Transverse colon (tissue), 4 donors: Measurements from ENCODE around the gene GAP43. TPM values are rescaled to one million over a fixed set of nuclear protein-coding genes. Genes with fewer than 3 reads are reported as not detected.

ENCODE experiments used
- DNase-seq: peaks from one replicate; pipeline ENCODE4 v3.0.0-alpha.2; 2019
- H3K27ac ChIP-seq, 4 donors: fragments of 200-600 bp; sonication (generic); 2 replicates each; pipeline ENCODE4 v1.5.1; 2016 to 2018; ENCODE audit warnings: inconsistent platforms in 4 of 4
- H3K27me3 ChIP-seq: fragments of 200-600 bp; sonication (generic); 2 replicates; pipeline ENCODE4 v1.5.1; 2017; ENCODE audit warnings: inconsistent platforms
- H3K36me3 ChIP-seq, 4 donors: fragments of 200-600 bp; sonication (generic); 2 replicates each; pipeline ENCODE4 v1.5.1; 2017 to 2019; ENCODE audit warnings: inconsistent platforms in 4 of 4
- H3K4me1 ChIP-seq, 4 donors: fragments of 200-600 bp; sonication (generic); 2 replicates each; pipeline ENCODE4 v1.5.1; 2017 to 2020; ENCODE audit warnings: inconsistent platforms in 4 of 4
- H3K4me3 ChIP-seq, 4 donors: fragments of 200-600 bp; sonication (generic); 1 replicate in 1 of 4; 2 replicates in 3 of 4; pipeline versions ENCODE4 v1.5.1 to v1.6.1; 2017 to 2019; ENCODE audit warnings: inconsistent platforms in 4 of 4
- H3K9me3 ChIP-seq, 2 donors: fragments of 200-600 bp; sonication (generic); 2 replicates each; pipeline ENCODE4 v1.5.1; 2017 to 2019; ENCODE audit warnings: inconsistent platforms in 2 of 2
- EP300 ChIP-seq: sonication (generic); formaldehyde crosslinking; IDR thresholded peaks from one replicate; pipeline ENCODE4 v1.6.1; 2017; ENCODE audit warnings: antibody characterized with exemption, low read depth
- POLR2A ChIP-seq: fragments of 450-650 bp; IDR thresholded peaks from one replicate; pipeline ENCODE4 v1.6.1; 2016; ENCODE audit warnings: antibody characterized with exemption, mild to moderate bottlenecking, moderate library complexity
- POLR2AphosphoS5 ChIP-seq, 3 donors: sonication (generic); formaldehyde crosslinking; IDR thresholded peaks; one replicate each; pipeline ENCODE4 v1.6.1; 2016; ENCODE audit warnings: antibody characterized with exemption in 3 of 3
- WGBS, 2 donors: methylation state at CpG; one replicate each; pipeline ENCODE4 v1.1.5; 2018; ENCODE audit warnings: low coverage in 1 of 2; 5-methylcytosine and 5-hydroxymethylcytosine counted together
- in situ Hi-C, 4 donors: fragments of 200-750 bp; cut with MboI; loops; one replicate each; pipeline versions ENCODE4 v1.15.0 to v1.15.1; 2017; ENCODE audit warnings: low sequenced_read_pairs in 3 of 4, low pct_ligation_motif_present in 1 of 4, low pct_unique_long_range_greater_than_20kb in 1 of 4
- intact Hi-C: fragments of 100-400 bp; cut with DNase I; formaldehyde crosslinking; loops from one replicate; pipeline ENCODE4 v1.15.1; 2023; ENCODE audit warnings: low total_unique reads
- total RNA-seq, 4 donors: library from RNA; depleted of rRNA; stranded (reverse); fragments of >200 nt; gene quantifications; one replicate each; pipeline ENCODE4 v1.1.0, GENCODE V29; 2016
- TF ChIP-seq, protein P1 (sequence below), 5 experiments: fragments of 200-600 bp in 3 of 5; fragments of 450-650 bp in 2 of 5; sonication (generic) in 3 of 5; IDR thresholded peaks; 1 replicate in 2 of 5; 2 replicates in 3 of 5; pipeline ENCODE4 v1.5.1; 2016 to 2017; ENCODE audit warnings: antibody characterized with exemption in 5 of 5, inconsistent platforms in 3 of 5, mild to moderate bottlenecking in 2 of 5, moderate library complexity in 1 of 5

The GAP43 gene
- total RNA-seq, 4 donors from 2014 or later, result 2.2 to 3.5 (median 2.6) TPM; not detected in 1

DNA sequence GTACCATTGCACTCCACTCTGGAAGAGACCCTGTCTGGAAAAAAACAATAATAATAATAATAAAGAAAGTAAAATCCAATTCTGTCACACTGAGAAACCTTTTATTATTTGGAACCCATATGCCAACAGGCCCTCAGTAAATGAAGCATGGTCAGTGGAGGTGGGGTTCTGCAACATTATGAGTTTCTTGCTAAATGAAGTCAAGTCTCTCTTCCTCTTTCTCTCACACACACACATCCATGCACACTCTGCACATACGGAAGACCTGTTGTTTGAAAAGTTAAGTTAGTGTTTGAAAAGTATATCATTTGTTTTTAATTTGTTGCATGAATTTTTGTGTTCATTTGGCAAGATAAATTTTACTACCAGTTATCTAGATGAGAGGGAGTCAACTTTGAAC is 27.8 kb downstream of the GAP43 start:
- H3K9me3 ChIP-seq, result no peaks in the 10 kb centered on the region
- intact Hi-C loops, result no loop called here
- no peak for TF ChIP-seq EP300
- no peak for TF ChIP-seq POLR2A
- no peak for TF ChIP-seq POLR2AphosphoS5 (IDR thresholded peaks at IDR 0.05)
- TF ChIP-seq, protein P1, sequence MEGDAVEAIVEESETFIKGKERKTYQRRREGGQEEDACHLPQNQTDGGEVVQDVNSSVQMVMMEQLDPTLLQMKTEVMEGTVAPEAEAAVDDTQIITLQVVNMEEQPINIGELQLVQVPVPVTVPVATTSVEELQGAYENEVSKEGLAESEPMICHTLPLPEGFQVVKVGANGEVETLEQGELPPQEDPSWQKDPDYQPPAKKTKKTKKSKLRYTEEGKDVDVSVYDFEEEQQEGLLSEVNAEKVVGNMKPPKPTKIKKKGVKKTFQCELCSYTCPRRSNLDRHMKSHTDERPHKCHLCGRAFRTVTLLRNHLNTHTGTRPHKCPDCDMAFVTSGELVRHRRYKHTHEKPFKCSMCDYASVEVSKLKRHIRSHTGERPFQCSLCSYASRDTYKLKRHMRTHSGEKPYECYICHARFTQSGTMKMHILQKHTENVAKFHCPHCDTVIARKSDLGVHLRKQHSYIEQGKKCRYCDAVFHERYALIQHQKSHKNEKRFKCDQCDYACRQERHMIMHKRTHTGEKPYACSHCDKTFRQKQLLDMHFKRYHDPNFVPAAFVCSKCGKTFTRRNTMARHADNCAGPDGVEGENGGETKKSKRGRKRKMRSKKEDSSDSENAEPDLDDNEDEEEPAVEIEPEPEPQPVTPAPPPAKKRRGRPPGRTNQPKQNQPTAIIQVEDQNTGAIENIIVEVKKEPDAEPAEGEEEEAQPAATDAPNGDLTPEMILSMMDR (IDR thresholded peaks at IDR 0.05), result no peak
- no peak for DNase-seq
- H3K4me1 ChIP-seq, result peaks cover 0 to 3% (median 0%) of the 10 kb centered on the region in 4 donors
- in situ Hi-C loops, result no loop called here
- no peaks in the 10 kb centered on the region for H3K36me3 ChIP-seq
- no peak overlapping the region for H3K4me3 ChIP-seq
- H3K27ac ChIP-seq, result no peak overlapping the region
- no peaks in the 10 kb centered on the region for H3K27me3 ChIP-seq
- 64 to 91% methylated on average over 1 of the region's 1 CpG for WGBS, 2 donors

DNA sequence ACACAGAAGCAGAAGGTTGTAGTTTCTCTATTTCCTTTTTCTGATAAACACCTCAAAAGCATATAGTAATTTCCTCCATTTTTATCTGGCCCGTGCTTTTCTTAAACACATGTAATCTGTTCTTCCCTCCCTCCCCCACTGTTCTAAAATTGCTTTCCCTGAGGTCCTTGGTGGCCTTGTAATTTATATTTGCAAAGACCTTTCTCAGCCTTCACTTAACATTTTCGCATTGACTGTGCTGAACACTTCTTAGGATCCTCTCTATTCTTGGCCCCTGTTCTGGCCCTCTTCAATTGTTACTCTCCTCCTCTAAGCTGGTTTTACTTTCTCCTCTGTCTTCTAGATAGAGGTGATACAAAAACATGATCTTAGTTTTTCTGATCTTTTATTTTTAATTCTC is 28.3 kb downstream of the GAP43 start:
- no peaks in the 10 kb centered on the region for H3K36me3 ChIP-seq
- H3K4me3 ChIP-seq, result no peak overlapping the region
- TF ChIP-seq POLR2A, result no peak
- TF ChIP-seq POLR2AphosphoS5 (IDR thresholded peaks at IDR 0.05), result no peak
- TF ChIP-seq EP300, result no peak
- TF ChIP-seq, protein P1 (IDR thresholded peaks at IDR 0.05), result no peak
- no peak for DNase-seq
- H3K4me1 ChIP-seq, result no peaks in the 10 kb centered on the region
- whole genome bisulfite sequencing, 2 donors, result 78 to 91% methylated on average over 2 of the region's 2 CpGs
- no peaks in the 10 kb centered on the region for H3K27me3 ChIP-seq
- in situ Hi-C loops (no loop called here), intact Hi-C loops (no loop called here)
- no peak overlapping the region for H3K27ac ChIP-seq
- no peaks in the 10 kb centered on the region for H3K9me3 ChIP-seq

DNA sequence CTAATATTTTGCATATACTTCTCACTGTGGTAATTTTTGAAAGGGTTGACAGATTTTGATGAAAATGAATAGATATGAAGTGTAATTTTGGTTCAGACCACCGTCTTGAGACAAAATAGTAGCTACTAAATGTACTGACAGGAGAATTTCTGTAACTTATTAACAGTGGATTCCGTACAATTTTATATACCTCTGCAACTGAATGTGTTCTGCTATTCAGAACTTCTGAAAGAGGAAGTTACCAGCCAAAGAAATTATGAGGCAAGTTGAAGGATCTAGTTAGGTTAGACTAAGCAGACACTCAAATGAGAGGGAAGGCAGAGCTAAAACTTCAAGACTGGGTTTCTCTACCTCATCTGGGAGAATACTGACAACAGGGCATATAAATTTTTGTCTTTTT is 29.4 kb downstream of the GAP43 start:
- in situ Hi-C loops (no loop called here), intact Hi-C loops (no loop called here)
- TF ChIP-seq POLR2A, result no peak
- TF ChIP-seq EP300, result no peak
- TF ChIP-seq, protein P1 (IDR thresholded peaks at IDR 0.05), result no peak
- no peak for TF ChIP-seq POLR2AphosphoS5 (IDR thresholded peaks at IDR 0.05)
- WGBS, 2 donors, result 58 to 80% methylated on average over 2 of the region's 2 CpGs
- Histone ChIP-seq H3K27me3 (no peaks in the 10 kb centered on the region), H3K4me3 (no peak overlapping the region), H3K4me1 (peaks cover 0 to 7% (median 0%) of the 10 kb centered on the region in 4 donors), H3K27ac (no peak overlapping the region), H3K9me3 (no peaks in the 10 kb centered on the region), H3K36me3 (no peaks in the 10 kb centered on the region)
- DNase-seq, result no peak

DNA sequence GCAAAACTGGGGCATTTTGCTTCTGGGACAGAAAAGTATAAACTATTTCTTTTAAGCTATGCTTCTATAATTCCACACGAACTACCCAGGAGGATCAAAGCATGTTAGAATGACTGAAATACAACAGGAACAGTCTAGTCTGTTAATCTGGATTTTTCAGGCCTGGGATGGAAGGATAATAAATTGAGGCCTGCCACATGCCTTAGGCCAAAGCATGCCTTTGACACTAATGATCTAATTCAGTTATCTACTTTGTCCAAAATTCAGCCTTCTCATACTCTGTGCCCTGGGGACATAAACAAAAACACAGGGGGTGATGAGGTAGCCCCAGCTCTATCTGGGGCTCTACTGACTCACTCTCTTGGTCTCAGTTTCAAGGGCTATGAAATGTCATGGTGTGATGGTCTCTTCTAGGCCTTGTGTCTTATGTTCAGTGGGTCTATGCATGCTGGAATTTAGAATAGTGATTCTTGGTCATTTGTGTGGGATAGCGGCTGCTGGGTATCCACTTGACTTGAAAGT is 32.5 kb downstream of the GAP43 start:
- H3K4me3 ChIP-seq, result no peak overlapping the region
- intact Hi-C loops, result no loop called here
- H3K4me1 ChIP-seq, result peaks cover 0 to 23% (median 6%) of the 10 kb centered on the region in 4 donors
- TF ChIP-seq EP300 (no peak), POLR2A (no peak), POLR2AphosphoS5 (IDR thresholded peaks at IDR 0.05) (no peak)
- TF ChIP-seq, protein P1 (IDR thresholded peaks at IDR 0.05), result no peak
- 75 to 89% methylated on average over 2 of the region's 2 CpGs for WGBS, 2 donors
- H3K27ac ChIP-seq, result no peak overlapping the region
- no peak for DNase-seq
- H3K27me3 ChIP-seq, result no peaks in the 10 kb centered on the region
- in situ Hi-C loops, result no loop called here
- no peaks in the 10 kb centered on the region for H3K9me3 ChIP-seq
- no peaks in the 10 kb centered on the region for H3K36me3 ChIP-seq
